COR-L47 (cell line): Measurements from ENCODE around the gene VPS13C.

Experiments
- DNase-seq: peaks from one replicate; lab custom pipeline; 2025; lab: John Stamatoyannopoulos, UW

VPS13C gene

DNA sequence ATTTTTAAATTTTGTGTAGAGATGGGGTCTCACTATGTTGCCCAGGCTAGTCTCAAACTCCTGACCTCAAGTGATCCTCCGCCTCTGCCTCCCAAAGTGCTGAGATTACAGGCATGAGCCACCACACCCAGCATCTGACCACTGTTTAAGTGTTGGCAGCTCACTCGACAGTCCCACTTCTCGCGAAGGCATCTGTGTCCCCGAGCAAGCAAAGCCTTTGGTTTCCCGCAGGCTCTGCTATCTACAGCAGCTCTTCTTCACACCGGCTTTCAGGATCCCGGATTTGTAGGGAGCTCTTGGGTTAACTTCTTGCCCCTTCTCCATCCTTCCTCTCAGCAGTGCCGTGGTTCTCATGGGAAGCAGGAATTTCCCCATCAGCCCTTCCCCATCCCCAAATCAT, 240.9 kb downstream of the VPS13C start:
- no peak for DNase-seq

GRCh38 chr15:61818801-61819200, 241.4 kb downstream of the VPS13C start:
- DNase-seq = no peak

- DNase-seq = no peak
Measured at GRCh38 chr15:61816856-61817255, 243.4 kb downstream of the VPS13C start.

- DNase-seq = no peak
Measured at GRCh38 chr15:61815356-61816083, 244.7 kb downstream of the VPS13C start.

GRCh38 chr15:61812476-61812875, 247.8 kb downstream of the VPS13C start:
- no peak for DNase-seq

- DNase-seq = no peak
Measured at GRCh38 chr15:61811952-61812351, 248.3 kb downstream of the VPS13C start.

GRCh38 chr15:61809216-61809615, 251.0 kb downstream of the VPS13C start:
- DNase-seq = no peak

- no peak for DNase-seq
Measured at GRCh38 chr15:61807281-61807929, 252.8 kb downstream of the VPS13C start.
